GM19193 (cell line): ENCODE measurements around the gene MRPS5.

Source experiments
- POLR2A ChIP-seq: IDR thresholded peaks from 4 replicates; pipeline ENCODE4 v1.6.1; 2011; ENCODE audit not compliant: insufficient read depth, insufficient read length; ENCODE audit errors: extremely low read depth

MRPS5 gene

DNA sequence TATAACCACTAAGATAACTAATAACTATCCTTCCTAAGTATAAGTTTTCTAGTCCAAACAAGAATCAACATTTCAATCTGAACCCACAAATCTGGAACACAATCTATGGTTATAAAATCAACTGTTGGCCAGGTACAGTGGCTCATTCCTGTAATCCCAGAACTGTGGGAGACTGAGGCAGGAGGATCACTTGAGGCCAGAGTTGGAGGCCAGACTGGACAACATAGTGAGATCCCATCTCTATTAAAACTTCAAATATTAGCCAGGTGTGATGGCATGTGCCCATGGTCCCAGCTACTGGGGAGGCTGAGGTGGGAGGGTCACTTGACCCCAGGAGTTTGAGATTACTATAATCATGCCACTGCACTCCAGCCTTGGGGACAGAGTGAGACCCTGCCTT is 11.2 kb downstream of the MRPS5 start:
- TF ChIP-seq POLR2A = no peak

DNA sequence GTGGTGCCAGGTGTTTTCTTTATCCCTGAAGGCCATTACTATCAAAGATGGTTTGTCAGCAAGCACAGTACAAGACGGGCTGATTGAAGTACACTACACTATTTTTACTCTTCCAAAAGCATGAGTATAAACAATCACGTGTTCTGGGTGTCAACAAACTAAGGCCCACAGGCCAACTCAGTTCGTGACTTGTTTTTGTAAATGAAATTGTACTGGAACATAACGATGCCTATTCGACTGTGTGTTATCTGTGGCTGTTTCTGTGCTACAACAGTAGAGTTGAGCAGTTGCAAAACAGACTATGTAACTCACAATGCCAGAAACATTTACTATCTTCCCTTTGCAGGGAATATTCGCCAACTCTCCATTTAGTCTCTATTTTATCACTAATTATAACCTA is 12.3 kb downstream of the MRPS5 start:
- TF ChIP-seq POLR2A = no peak

DNA sequence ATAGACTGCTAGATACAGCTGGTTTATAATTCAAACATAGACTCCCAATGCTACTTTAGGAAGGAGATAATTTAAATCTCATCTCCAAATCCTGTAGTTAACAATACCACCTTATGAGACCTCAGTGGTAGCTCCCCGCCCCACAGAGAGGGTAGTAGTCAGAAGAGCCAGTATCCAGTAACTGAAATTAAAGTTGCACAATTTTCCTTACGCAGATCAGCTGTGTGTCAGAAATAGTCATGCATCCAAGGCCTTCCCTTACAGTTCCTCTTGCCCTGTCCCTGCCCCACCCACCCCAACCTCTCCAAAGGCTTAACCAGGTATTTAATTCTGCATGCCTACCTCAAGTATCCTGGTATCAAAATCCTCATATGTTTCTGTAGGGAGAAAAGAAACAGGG is 15.5 kb downstream of the MRPS5 start:
- TF ChIP-seq POLR2A = no peak

DNA sequence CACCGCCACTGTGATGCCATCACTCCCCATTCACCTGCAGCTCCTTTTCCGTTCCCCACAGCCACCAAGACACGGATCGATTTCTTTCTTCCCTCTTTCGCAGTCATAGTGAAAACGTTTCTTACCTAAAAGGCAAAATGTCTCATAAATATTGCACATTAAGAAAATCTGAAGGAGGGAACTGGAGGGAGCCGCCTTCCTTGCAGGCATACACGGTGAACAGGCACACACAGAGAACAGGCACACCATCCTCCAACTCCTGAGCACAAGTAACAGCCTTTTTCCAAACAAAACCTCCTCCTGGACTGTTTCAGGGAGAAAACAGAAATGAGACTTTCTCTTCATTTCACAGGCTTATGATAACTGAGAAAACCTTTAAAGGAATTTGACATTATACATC is 17.0 kb downstream of the MRPS5 start:
- no peak for TF ChIP-seq POLR2A

DNA sequence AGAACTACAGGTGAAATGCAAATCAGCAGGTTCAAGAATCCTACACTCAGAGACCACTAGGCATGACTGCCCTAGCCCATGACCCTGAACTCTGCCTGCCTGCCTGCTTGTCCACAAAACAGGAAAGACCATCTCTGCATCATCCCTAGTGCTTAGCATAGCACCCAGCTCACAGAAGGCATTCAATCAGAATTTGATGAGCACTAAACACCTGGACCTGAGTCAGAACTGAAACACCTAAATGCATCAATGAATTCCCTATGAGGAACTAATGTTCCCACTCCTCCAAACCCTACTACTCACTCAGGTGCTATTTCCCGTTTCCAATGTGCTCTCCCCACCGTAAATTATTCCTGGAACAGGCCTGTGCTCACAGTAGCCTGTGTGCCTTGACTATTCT is 21.7 kb downstream of the MRPS5 start:
- TF ChIP-seq POLR2A = no peak

DNA sequence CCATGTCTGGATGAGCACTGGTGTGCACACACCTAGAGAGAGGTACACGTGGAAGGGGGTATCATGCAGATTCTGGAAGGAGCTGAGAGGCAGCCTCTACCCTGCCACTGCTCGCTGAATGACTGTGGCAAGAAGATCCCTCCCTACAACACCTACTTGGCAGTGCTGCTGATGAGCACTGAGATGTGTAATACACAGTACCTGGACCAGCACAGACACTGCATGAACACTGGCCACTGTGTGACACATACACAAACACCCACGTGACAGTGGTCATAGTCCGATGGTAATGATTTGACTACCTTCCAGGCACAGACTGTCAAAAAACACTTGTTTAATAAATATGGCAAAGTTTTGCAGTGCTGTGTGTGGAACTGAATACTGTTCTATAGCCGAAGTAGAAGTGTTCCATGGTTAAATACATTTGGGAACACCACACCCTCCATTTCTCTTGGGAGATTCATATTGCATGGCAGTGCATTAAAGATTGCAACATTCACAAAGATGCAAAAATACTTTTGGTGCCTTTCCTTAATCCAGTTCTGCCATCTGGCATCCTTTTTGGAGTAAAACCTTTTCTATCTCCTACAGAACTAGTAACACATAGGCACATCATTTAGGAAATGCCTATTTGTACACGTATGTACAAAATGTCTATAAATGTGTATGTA is 29.6 kb downstream of the MRPS5 start:
- no peak for TF ChIP-seq POLR2A

DNA sequence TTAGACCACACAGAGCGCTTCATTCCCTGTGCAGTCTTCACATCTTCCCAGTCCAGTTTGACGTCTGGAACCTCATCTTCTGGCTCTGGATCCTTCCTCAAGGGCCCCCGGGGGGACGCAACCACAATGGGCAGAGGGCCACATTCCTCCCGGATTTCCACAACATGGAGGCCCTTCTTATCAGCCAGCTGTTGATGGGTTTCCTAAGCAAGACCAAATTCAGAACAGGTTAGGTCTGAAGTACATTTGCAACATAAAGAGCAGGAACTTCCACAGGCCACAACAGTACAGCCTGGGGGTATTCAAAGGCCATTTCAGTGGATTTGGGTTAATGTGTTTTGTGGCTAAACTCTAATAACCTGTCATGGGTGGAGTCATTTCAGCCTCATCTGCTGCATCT is 34.2 kb downstream of the MRPS5 start:
- no peak for TF ChIP-seq POLR2A

DNA sequence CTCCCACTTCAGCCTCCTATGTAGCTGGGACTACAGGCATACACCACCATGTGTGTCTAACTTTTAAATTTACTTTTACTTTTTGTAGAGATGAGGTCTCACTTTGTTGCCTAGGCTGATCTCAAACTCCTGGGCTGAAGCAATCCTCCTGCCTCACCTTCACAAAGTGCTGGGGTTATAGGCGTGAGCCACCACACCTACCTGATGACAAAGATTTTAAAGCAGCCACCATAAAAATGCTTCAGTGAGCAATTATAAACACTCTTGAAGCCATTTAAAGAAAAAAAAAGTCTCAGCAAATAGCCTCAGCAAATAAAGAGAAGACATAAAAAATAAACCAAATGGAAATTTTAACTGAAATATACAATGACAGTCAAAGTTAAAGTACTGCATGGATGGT is 35.6 kb downstream of the MRPS5 start:
- TF ChIP-seq POLR2A = no peak

DNA sequence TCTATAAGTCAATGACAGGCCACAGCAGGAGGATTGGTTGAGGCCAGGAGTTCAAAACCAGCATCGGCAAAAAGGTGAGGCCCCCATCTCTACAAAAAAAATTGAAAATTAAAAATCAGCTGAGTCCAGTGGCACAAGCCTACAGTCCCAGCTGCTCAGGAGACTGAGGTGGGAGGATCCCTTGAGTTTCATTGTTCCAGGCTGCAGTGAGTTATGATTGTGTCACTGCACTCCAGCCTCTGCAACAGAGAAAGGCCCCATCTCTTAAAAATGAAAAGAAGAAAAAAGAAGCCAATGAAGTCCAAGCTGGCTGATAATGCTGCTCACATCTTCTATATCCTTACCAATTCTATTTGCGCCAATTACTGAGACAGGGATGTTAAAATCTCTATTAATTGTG is 39.1 kb downstream of the MRPS5 start:
- TF ChIP-seq POLR2A = no peak

DNA sequence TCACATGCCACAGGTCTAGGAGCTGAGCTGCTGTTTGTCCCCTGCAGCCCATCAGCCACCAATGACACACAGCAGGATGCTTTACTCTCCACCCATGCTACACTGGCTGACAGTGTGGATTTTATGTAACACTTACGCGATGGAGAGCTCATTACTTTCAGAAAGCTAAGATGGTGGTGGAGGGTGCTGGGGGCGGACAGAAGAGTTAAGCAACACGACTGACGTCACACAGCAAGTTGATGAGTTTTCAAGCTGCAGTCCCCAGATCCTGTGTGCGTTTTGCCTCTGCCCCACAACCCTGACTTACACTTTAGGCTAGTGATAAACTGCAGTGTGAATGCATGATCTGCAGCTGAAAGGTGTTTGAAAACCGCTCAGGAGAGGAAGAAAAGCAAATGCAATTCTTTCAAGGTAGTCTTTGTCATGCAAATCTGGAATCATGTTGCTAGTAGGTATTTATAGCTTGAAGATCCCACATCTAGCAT is 42.4 kb downstream of the MRPS5 start:
- no peak for TF ChIP-seq POLR2A

DNA sequence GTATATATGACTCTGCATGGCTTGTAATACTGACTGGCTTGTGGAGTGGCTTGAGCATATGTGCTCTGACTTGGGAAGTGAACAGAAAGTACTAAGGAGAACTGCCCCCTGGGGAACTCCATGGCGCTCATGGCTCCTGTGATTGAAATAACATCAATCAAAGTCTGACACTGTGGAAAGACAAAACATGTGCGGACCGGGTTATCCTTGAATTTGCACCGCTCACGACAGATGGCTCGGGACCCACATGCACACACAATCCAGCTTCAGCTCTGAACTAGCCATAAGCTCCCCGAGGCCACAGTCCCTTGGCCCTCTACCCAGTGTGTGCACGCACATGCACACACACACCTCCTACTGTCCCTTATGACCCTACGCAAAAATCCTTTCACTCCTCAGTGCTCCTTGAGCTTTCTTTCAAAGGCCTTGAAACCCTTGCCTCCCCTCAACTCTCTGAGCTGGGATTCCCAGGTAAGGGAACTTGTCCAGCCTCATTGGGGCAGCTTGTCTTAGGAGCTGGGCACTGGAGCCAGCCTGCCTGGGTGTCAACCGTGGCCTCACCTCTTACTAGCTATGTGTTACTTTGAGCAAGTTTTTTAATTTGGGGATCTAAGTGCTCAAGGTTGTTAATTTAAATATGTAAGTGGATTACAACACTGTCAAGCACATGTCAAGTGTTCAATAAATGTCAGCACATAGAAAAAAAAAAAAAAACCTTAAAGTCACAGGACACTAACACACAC is 43.6 kb downstream of the MRPS5 start:
- TF ChIP-seq POLR2A = no peak

DNA sequence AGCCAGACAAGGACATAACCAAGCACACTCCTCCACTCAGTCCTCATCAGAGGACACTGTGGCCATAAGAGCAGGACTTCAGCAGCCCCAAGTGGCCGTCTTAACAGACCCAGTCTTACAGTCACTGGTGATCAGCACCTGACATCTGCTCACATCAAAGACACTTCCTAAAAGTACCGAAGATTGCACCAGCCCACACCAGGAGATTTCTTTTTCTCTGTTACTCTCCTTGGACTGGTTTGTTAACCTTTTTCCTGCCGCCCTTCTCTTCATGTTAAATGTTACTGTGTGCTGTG is 44.1 kb downstream of the MRPS5 start:
- TF ChIP-seq POLR2A = no peak

DNA sequence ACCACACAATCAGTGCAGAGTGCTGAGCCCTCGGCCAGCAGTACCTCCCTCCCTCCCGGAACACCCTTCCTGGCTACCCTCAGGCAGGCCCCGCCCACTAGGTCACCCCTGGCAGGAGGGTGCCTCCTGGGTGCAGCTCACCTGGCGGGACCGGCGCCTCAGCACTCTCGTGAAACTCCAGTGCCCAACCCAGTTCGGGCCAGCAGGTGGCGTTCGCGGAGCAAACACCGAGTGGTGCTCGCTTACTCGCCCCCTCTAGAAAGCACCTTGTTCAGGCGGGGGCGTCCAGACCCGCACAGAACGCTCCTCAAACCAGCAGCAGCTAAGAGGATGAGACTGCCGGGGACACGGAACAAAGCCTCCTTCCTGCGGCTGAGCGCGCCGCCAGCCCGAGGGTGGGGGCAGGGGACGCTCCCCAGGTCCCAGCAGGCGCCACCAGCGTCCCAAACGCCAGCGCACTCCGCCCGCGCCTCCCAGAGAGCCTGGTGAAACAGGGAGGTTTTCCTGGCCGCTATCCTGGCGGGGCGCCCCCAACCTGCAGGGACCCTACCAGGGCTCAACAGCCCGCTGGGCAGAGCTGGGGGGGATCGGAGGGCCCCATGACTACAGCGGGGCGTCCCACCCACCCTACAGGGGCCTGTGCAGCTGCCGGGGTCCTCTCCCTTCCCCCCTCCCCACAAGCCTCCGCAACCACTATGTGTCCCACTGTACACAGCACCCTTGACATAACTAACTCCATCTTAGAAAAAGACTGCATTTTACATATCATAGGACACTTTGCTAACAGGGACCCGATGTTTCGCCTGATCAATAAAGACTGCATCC is 44.7 kb downstream of the MRPS5 start:
- no peak for TF ChIP-seq POLR2A

DNA sequence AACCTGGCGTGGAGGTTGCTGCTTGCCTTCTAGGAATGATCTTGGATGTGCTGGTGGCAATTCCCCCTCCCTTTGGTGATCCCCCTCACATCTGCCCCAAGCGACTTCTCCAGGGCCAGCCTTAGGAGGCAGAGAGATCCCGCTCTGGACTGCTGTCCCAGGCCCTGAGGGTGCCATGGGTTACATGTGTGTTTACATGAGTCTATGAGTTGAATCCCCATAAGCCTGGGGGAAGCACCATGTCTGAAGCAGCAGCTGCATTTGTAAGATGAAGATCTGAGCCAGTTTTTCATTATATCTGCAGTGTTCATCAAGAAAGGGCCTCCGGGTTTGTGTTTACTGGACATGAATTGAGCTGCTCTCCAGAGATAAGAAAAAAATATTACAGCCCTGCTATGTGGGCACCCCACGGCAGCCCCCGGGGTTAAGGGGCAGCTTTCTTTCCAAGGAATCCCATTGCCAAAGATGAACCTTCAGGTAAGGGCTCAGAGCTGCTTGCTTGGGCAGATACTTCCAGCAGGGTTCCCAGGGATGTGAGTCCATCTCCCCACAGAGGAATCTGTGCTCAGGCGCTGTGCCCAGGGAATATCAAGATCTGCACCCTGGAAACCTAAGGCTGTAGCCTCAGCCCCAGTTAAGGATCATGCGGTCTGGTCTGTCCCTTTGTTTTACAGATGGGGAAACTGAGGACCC is 46.0 kb downstream of the MRPS5 start:
- TF ChIP-seq POLR2A = no peak
